AG10803 (cell line): ENCODE results near the gene SH2D3A.
"Not testable (repeated sequence)": the region's sequence is repeated elsewhere in the genome, so short reads cannot be mapped to it uniquely, and the experiment has no call there.

Experiments
- DNase-seq: peaks from one replicate; pipeline ENCODE4 v3.0.0; 2010; ENCODE audit warnings: low read depth
- H3K4me3 ChIP-seq: 2 replicates; pipeline ENCODE4 v1.5.1; 2011; ENCODE audit warnings: mild to moderate bottlenecking, low read length, control low read depth
- CTCF ChIP-seq: conservative IDR thresholded peaks from 2 replicates; pipeline ENCODE4 v1.5.1; 2011; ENCODE audit warnings: mild to moderate bottlenecking, low read length, control low read depth, inconsistent platforms

SH2D3A gene

GRCh38 chr19:6712692-6713670, 54.3 kb downstream of the SH2D3A start:
- H3K4me3 ChIP-seq: no peak overlapping the region
- no peak for DNase-seq
- TF ChIP-seq CTCF: no peak

- DNase-seq: no peak
- no peak overlapping the region for H3K4me3 ChIP-seq
- TF ChIP-seq CTCF: no peak
Observed at GRCh38 chr19:6712231-6712630, 55.0 kb downstream of the SH2D3A start.

- no peak for TF ChIP-seq CTCF
- no peak overlapping the region for H3K4me3 ChIP-seq
- no peak for DNase-seq
Observed at GRCh38 chr19:6711605-6712004, 55.6 kb downstream of the SH2D3A start.

GRCh38 chr19:6711078-6711361, 56.2 kb downstream of the SH2D3A start:
- H3K4me3 ChIP-seq: no peak overlapping the region
- no peak for DNase-seq
- no peak for TF ChIP-seq CTCF

GRCh38 chr19:6710273-6711077, 56.8 kb downstream of the SH2D3A start:
- no peak for TF ChIP-seq CTCF
- no peak for DNase-seq
- no peak overlapping the region for H3K4me3 ChIP-seq

- TF ChIP-seq CTCF: no peak
- H3K4me3 ChIP-seq: no peak overlapping the region
- DNase-seq: no peak
Observed at GRCh38 chr19:6709549-6709948, 57.7 kb downstream of the SH2D3A start.

GRCh38 chr19:6708913-6709312, 58.3 kb downstream of the SH2D3A start:
- DNase-seq, H3K4me3 ChIP-seq: not testable (repeated sequence)
